Stimulated activated CD4-positive, alpha-beta T cell treated with anti-CD3 and anti-CD28 coated beads, Interleukin-2, amount 100 ng/mL, for 24 hours (primary cell): ENCODE measurements around the gene FASTKD2.
"Not testable (repeated sequence)": the region's sequence is repeated elsewhere in the genome, so short reads cannot be mapped to it uniquely, and the experiment has no call there.

Source experiments
- DNase-seq, 2 donors: peaks; one replicate each; pipeline ENCODE4 v3.0.0-alpha.2; 2020

FASTKD2 gene

GRCh38 chr2:206792645-206793044 lies 27.2 kb downstream of the FASTKD2 start:
- no peak for DNase-seq

GRCh38 chr2:206797376-206797775 lies 32.0 kb downstream of the FASTKD2 start:
- DNase-seq: no peak

GRCh38 chr2:206798000-206798399 lies 32.6 kb downstream of the FASTKD2 start:
- DNase-seq: peak in 1 of 2 donors; percentile 3

GRCh38 chr2:206799083-206799482 lies 33.7 kb downstream of the FASTKD2 start:
- no peak for DNase-seq

- peak; percentile 25 to 45 for DNase-seq
These were observed 35.4 kb downstream of the FASTKD2 start for GRCh38 chr2:206800506-206801417.

- DNase-seq: no peak
These were observed 36.2 kb downstream of the FASTKD2 start for GRCh38 chr2:206801418-206802189.

- no peak for DNase-seq
These were observed 37.5 kb downstream of the FASTKD2 start for GRCh38 chr2:206802654-206803514.

GRCh38 chr2:206804326-206804725 lies 38.9 kb downstream of the FASTKD2 start:
- DNase-seq: no peak

- DNase-seq: no peak
These were observed 40.6 kb downstream of the FASTKD2 start for GRCh38 chr2:206805887-206806607.

GRCh38 chr2:206807624-206808023 lies 42.2 kb downstream of the FASTKD2 start:
- DNase-seq: not testable (repeated sequence)

- not testable (repeated sequence) for DNase-seq
These were observed 47.1 kb downstream of the FASTKD2 start for GRCh38 chr2:206812471-206812870.

GRCh38 chr2:206814498-206814897 lies 49.1 kb downstream of the FASTKD2 start:
- DNase-seq: no peak

GRCh38 chr2:206820807-206821206 lies 55.4 kb downstream of the FASTKD2 start:
- no peak for DNase-seq

GRCh38 chr2:206823178-206823577 lies 57.8 kb downstream of the FASTKD2 start:
- no peak for DNase-seq

- DNase-seq: no peak
These were observed 58.7 kb downstream of the FASTKD2 start for GRCh38 chr2:206824087-206824618.

GRCh38 chr2:206824993-206825392 lies 59.6 kb downstream of the FASTKD2 start:
- DNase-seq: no peak

- DNase-seq: no peak
These were observed 66.1 kb downstream of the FASTKD2 start for GRCh38 chr2:206831442-206831995.

- DNase-seq: no peak
These were observed 67.5 kb downstream of the FASTKD2 start for GRCh38 chr2:206832873-206833272.

GRCh38 chr2:206833291-206833690 lies 67.9 kb downstream of the FASTKD2 start:
- DNase-seq: no peak

- DNase-seq: no peak
These were observed 71.3 kb downstream of the FASTKD2 start for GRCh38 chr2:206836722-206837121.

- no peak for DNase-seq
These were observed 72.4 kb downstream of the FASTKD2 start for GRCh38 chr2:206837775-206838174.

GRCh38 chr2:206838690-206839089 lies 73.3 kb downstream of the FASTKD2 start:
- DNase-seq: no peak
